Brain microvascular endothelial cell (primary cell): ENCODE measurements around the gene ZFYVE28.

Experiments used
- DNase-seq: peaks from one replicate; pipeline ENCODE4 v3.0.0-alpha.2; 2020
- H3K27ac ChIP-seq: fragments of 250-450 bp; sonication (Bioruptor Pico); 2 replicates; pipeline ENCODE4 v1.5.1; 2020; ENCODE audit warnings: mild to moderate bottlenecking, moderate library complexity
- H3K27me3 ChIP-seq: fragments of 250-450 bp; sonication (Bioruptor Pico); replicated peaks from 2 replicates; pipeline ENCODE4 v1.5.1; 2020; ENCODE audit warnings: mild to moderate bottlenecking
- H3K36me3 ChIP-seq: fragments of 250-450 bp; sonication (Bioruptor Pico); replicated peaks from 2 replicates; pipeline ENCODE4 v1.5.1; 2020; ENCODE audit warnings: mild to moderate bottlenecking
- H3K4me3 ChIP-seq: 2 replicates; pipeline ENCODE4 v1.5.1; 2011; ENCODE audit warnings: low read depth, mild to moderate bottlenecking, control low read depth, low read length, moderate library complexity
- CTCF ChIP-seq: IDR thresholded peaks from 2 replicates; pipeline ENCODE4 v1.5.1; 2011; ENCODE audit warnings: low read depth, mild to moderate bottlenecking, moderate library complexity, low read length, control low read depth, inconsistent platforms; ENCODE audit errors: missing control alignments
- in situ Hi-C: cut with HindIII; loops from 2 replicates; pipeline ENCODE4 v1.10.0; 2017; ENCODE audit warnings: low sequenced_read_pairs, low pct_ligation_motif_present

The ZFYVE28 gene

GRCh38 chr4:2253160-2254084, 165.0 kb downstream of the ZFYVE28 start:
- no peak for DNase-seq
- H3K4me3 ChIP-seq = no peak overlapping the region
- TF ChIP-seq CTCF = no peak
- in situ Hi-C loops = no loop called here
- peaks cover 42% of the 10 kb centered on the region for H3K36me3 ChIP-seq
- no peaks in the 10 kb centered on the region for H3K27me3 ChIP-seq
- H3K27ac ChIP-seq = no peak overlapping the region

GRCh38 chr4:2252530-2253091, 165.8 kb downstream of the ZFYVE28 start:
- DNase-seq = no peak

DNA sequence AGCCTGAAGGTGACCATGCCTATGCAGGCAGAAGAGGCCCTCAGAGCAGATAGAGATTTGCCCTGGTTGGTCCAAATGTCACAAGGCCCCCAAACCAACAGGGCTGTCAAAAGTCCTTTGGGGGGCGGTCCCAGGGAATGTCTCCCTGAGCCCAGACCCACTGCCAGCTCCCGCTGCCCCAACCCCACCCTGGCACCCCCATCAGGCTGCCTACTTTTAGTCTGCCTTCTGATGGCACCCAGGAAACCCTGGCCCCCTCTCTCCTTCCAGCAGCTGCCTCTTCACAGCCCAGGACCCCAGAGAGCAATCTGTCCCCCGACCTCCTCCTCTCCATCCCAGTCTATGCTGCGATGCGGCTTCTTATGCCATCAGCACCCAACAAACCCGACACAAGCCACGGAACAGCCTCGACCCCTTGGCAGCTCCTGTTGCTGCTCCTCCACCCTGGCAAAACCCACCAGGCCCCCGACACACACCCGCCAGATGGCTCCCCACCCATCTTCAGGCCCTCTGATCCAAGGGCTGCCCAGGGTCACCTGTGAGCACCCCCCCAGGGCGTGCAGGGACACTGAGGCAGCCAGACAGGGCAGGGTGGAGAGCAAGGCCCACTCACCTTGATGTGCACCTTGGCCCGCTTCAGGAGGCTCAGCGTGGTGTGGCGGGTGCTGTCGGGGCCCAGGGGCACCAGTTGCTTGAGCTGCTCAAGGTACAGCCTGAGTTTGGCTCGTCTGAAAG, 166.5 kb downstream of the ZFYVE28 start:
- peaks cover 37% of the 10 kb centered on the region for H3K36me3 ChIP-seq
- H3K27me3 ChIP-seq = no peaks in the 10 kb centered on the region
- H3K27ac ChIP-seq = no peak overlapping the region
- no peak overlapping the region for H3K4me3 ChIP-seq
- no peak for DNase-seq
- no peak for TF ChIP-seq CTCF
- in situ Hi-C loops = no loop called here

More at GRCh38 chr4:2252530-2253091, 165.8 kb downstream of the ZFYVE28 start:
- Histone ChIP-seq H3K36me3 (peaks cover 39% of the 10 kb centered on the region), H3K4me3 (no peak overlapping the region), H3K27me3 (no peaks in the 10 kb centered on the region), H3K27ac (no peak overlapping the region)
- no peak for TF ChIP-seq CTCF
- in situ Hi-C loops = no loop called here

DNA sequence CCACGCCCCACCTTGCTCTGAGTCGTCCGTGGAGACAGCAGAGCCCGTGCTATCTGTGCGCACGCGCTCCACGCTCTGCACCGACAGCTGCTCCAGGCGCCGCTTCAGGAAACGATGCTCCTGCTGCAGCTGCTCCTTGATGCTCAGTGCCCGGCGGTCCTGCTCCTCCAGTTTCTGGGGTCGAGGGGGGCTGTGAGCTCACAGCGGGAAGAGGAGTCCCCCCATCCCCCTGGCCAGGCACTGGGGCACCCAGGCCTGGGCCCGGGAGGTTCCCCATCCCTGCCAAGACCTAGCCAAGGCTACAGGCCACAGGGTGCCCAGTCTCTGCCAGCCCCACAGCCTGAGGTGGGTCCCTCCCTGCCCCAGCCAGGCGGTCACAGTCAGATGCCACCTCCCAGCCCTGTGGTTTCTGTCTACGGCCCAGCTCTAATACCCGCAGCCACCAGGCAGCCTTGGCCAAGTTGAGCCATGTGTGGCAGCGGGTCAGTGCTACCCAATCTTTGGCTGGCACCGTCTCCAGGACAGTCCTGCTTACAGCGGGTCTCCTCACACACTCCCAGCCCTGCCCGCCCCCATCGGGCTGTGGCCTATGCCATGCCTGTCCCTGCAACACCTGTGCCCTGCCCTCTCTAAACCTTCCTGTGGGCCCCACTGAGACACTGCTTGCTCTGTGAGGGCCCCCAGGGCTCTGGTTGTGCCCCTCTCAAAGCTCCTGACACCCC, 167.2 kb downstream of the ZFYVE28 start:
- DNase-seq = no peak
- Histone ChIP-seq H3K27ac (no peak overlapping the region), H3K4me3 (no peak overlapping the region), H3K27me3 (no peaks in the 10 kb centered on the region), H3K36me3 (peaks cover 37% of the 10 kb centered on the region)
- TF ChIP-seq CTCF = no peak
- in situ Hi-C loops = no loop called here

DNA sequence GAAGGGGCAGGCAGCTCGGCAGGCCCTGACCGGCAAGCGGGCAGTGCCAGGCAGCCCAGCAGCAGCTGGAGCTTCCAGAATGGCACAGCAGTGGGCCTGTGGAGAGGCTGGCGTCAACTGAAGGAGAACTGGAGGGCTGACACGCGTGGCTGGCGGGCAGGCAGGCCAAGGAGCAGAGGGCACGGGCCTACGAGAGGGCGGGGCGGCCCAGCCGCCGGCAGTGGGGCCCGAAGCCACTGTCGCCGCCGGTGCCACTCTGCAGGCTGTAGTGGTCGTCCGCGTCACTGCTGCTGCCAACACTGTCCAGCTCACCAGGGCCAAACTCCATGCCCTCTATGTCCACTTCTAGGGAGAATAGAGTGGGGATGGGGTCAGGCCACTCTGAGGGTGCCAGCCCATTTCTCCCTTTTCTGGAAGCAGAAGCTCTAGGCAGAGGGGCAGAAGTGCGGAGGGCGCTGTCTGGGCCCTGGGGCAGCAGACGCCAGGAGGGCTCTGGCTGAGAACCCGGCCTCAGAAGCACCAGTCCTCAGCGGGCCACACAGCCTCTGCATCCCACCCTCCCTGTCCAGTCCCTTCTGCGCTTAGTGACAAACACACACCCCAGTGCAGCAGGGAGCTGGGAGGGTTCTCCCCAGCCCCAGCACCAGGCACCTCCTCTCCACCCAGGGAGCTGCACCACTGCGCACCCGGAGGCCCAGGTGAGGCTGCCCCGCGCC, 167.9 kb downstream of the ZFYVE28 start:
- Histone ChIP-seq H3K4me3 (no peak overlapping the region), H3K27ac (no peak overlapping the region), H3K36me3 (peaks cover 37% of the 10 kb centered on the region), H3K27me3 (no peaks in the 10 kb centered on the region)
- TF ChIP-seq CTCF = no peak
- in situ Hi-C loops = no loop called here
- DNase-seq = no peak
